Calu3 (cell line): ENCODE data around the gene MIEF1. TPM values are rescaled to one million over a fixed set of nuclear protein-coding genes. Genes with fewer than 3 reads are reported as not detected.

Experiments
- BruUV-seq: library from RNA; stranded (reverse); fragments of 400-500 nt; replicated peaks from 2 replicates; lab custom pipeline; 2021; lab: Mats Ljungman, UMichigan
- CTCF ChIA-PET: fragments of 300-600 bp; sonication (Branson Sonifier 250); formaldehyde crosslinking; loops from one replicate; lab custom pipeline; 2022; ENCODE audit warnings: antibody characterized with exemption; lab: Charles Lee
- DNase-seq: peaks from one replicate; pipeline ENCODE4 v3.0.0; 2022
- H3K27ac Mint-ChIP-seq: one replicate; pipeline ENCODE4 v1.8.0; 2022; ENCODE audit warnings: mixed read lengths; ENCODE audit not compliant: unreplicated experiment
- H3K27me3 Mint-ChIP-seq: one replicate; pipeline ENCODE4 v1.8.0; 2022; ENCODE audit warnings: mixed read lengths; ENCODE audit not compliant: unreplicated experiment
- H3K36me3 Mint-ChIP-seq: one replicate; pipeline ENCODE4 v1.8.0; 2022; ENCODE audit warnings: mild to moderate bottlenecking, moderate library complexity, mixed read lengths; ENCODE audit not compliant: insufficient read depth, unreplicated experiment
- H3K4me1 Mint-ChIP-seq: one replicate; pipeline ENCODE4 v1.8.0; 2022; ENCODE audit warnings: mild to moderate bottlenecking, low read depth, mixed read lengths; ENCODE audit not compliant: unreplicated experiment
- H3K4me3 Mint-ChIP-seq: one replicate; pipeline ENCODE4 v1.8.0; 2022; ENCODE audit warnings: mild to moderate bottlenecking, low read depth, moderate library complexity, mixed read lengths; ENCODE audit not compliant: unreplicated experiment
- H3K9me3 Mint-ChIP-seq: one replicate; pipeline ENCODE4 v1.8.0; 2022; ENCODE audit warnings: low read depth, mixed read lengths; ENCODE audit not compliant: unreplicated experiment
- intact Hi-C: fragments of 100-400 bp; cut with micrococcal nuclease; formaldehyde crosslinking; loops from one replicate; pipeline ENCODE4 v1.10.0; 2022; ENCODE audit not compliant: unreplicated experiment
- total RNA-seq: library from RNA; stranded (reverse); gene quantifications from 2 replicates; pipeline ENCODE4 v1.2.3, GENCODE V29; 2022
- TF ChIP-seq, protein P1 (sequence below): fragments of 200-600 bp; IDR thresholded peaks from one replicate; pipeline ENCODE4 v1.8.0; 2022; ENCODE audit warnings: antibody characterized with exemption; ENCODE audit not compliant: unreplicated experiment

MIEF1 gene
- total RNA-seq, 1 experiment from 2014 or later, result 39.2 TPM

DNA sequence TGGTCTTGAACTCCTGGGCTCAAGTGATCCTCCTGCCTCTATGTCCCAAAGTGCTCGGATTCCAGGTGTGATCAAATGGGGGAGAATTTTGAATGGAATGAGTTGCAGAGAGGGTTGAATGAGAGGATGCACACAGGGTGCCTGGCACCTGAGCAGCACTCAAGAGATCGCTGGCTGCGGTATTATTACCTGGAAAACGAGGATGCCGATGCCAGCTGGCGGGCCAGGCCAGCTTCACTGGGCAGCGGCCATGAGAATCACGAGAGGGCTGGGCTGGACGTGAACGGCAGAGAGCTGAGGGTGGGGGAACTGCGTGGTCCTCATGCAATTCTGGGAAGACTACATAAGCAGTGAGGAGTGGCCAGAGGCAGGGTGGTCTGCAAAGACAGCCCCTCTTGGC, 42.4 kb upstream of the MIEF1 start:
- TF ChIP-seq, protein P1, sequence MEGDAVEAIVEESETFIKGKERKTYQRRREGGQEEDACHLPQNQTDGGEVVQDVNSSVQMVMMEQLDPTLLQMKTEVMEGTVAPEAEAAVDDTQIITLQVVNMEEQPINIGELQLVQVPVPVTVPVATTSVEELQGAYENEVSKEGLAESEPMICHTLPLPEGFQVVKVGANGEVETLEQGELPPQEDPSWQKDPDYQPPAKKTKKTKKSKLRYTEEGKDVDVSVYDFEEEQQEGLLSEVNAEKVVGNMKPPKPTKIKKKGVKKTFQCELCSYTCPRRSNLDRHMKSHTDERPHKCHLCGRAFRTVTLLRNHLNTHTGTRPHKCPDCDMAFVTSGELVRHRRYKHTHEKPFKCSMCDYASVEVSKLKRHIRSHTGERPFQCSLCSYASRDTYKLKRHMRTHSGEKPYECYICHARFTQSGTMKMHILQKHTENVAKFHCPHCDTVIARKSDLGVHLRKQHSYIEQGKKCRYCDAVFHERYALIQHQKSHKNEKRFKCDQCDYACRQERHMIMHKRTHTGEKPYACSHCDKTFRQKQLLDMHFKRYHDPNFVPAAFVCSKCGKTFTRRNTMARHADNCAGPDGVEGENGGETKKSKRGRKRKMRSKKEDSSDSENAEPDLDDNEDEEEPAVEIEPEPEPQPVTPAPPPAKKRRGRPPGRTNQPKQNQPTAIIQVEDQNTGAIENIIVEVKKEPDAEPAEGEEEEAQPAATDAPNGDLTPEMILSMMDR, result no peak
- peaks cover 6% of the 10 kb centered on the region for H3K4me1 Mint-ChIP-seq
- no peak for DNase-seq
- intact Hi-C loops, result no loop called here
- CTCF ChIA-PET, result no interaction called here
- peaks cover 4% of the 10 kb centered on the region for H3K36me3 Mint-ChIP-seq
- H3K27me3 Mint-ChIP-seq, result peaks cover 53% of the 10 kb centered on the region
- H3K9me3 Mint-ChIP-seq, result no peaks in the 10 kb centered on the region
- H3K27ac Mint-ChIP-seq, result no peak overlapping the region
- no peak overlapping the region for H3K4me3 Mint-ChIP-seq
- BruUV-seq, result no TSS peak

DNA sequence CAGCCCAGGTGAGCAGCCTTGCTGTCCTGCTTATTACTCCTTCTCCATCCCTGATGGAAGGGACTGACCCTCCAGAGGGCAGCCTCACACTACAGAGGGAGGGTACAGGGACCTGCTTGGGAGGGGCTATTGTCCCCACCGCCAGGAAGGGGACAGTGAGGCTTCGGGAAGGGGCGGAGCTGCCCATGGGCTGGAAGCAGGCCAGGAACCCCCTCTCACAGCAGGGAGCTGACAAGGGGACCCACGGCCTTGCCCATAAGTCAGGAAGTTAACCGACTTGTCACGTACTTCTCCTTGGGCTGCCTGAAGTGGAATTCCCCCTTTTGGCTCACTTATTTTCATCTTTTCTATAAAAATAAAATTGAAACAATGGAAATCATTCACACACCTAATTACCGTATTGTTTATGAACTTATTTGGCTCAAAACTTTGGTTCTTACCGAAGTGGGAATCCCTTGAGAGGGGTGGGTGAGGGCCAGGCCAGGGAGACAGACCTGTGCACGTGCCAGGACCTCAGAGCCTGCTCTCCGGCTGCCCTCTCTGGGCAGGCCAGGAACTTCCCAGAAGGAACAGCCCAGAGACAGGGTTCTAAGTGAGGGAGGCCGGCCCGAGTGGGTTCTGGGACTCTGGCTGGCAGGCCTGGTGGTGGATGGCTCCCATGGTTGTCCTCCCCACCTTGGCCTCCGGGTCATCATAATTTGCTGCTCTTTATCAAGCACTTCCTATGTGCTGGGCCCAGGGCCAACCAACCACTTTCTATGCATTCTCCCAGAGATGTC, 39.5 kb upstream of the MIEF1 start:
- no peak overlapping the region for H3K4me3 Mint-ChIP-seq
- intact Hi-C loops, result no loop called here
- no peak overlapping the region for H3K27ac Mint-ChIP-seq
- BruUV-seq, result no TSS peak
- H3K4me1 Mint-ChIP-seq, result peaks cover 8% of the 10 kb centered on the region
- DNase-seq, result peak; percentile 23
- peaks cover 34% of the 10 kb centered on the region for H3K27me3 Mint-ChIP-seq
- TF ChIP-seq, protein P1, result no peak
- H3K9me3 Mint-ChIP-seq, result no peaks in the 10 kb centered on the region
- CTCF ChIA-PET, result no interaction called here
- H3K36me3 Mint-ChIP-seq, result peaks cover 4% of the 10 kb centered on the region

DNA sequence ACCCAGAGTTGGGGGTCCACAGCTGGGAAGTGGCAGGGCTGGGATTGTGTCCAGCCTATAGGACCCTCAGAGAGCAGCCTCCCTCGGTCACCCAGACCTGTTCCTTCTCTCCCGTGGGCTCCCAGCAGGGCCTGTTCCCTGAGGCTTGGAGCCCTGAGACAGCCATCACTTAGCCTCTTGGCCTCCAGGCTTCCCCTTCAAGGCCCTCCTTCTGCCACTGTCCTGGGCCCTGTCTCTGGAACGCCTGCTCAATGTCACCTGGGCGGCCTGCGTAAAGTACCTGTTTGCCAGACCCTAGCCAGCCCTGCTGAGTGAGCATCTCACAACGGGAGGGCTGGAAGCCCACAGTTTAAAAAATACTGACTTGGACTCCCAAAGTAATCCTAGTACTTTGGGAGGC, 38.8 kb upstream of the MIEF1 start:
- H3K36me3 Mint-ChIP-seq, result peaks cover 4% of the 10 kb centered on the region
- intact Hi-C loops, result no loop called here
- H3K4me3 Mint-ChIP-seq, result no peak overlapping the region
- H3K9me3 Mint-ChIP-seq, result no peaks in the 10 kb centered on the region
- peaks cover 27% of the 10 kb centered on the region for H3K27me3 Mint-ChIP-seq
- no peak for DNase-seq
- CTCF ChIA-PET, result no interaction called here
- TF ChIP-seq, protein P1, result no peak
- H3K27ac Mint-ChIP-seq, result no peak overlapping the region
- no TSS peak for BruUV-seq
- H3K4me1 Mint-ChIP-seq, result peaks cover 8% of the 10 kb centered on the region

DNA sequence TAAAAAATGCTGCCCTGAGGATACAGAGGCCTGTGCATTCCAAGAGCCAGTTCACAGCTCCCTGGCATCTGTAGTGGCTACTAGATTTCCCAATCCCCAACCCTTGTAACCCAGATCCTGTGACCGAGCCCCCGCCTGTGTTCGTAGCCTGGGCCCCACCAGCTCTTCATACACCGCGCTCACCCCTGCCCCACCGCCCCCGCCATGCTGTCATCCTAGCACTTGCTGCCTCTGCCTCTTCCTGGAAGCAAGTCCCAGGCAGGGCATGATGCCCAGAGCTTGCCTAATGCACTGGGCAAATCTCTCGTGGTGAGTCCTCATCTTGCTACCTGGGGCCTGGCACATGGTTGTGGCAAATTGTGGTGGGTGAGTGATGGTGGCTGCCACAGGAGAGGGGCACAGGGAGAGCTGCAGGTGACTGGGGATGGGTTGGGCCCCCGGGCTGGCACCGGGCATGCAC, 38.1 kb upstream of the MIEF1 start:
- no peak for DNase-seq
- CTCF ChIA-PET, result no interaction called here
- TF ChIP-seq, protein P1, result no peak
- no TSS peak for BruUV-seq
- peaks cover 4% of the 10 kb centered on the region for H3K36me3 Mint-ChIP-seq
- no peaks in the 10 kb centered on the region for H3K9me3 Mint-ChIP-seq
- peaks cover 8% of the 10 kb centered on the region for H3K4me1 Mint-ChIP-seq
- peaks cover 21% of the 10 kb centered on the region for H3K27me3 Mint-ChIP-seq
- H3K27ac Mint-ChIP-seq, result no peak overlapping the region
- no peak overlapping the region for H3K4me3 Mint-ChIP-seq
- intact Hi-C loops, result no loop called here
